ENCODE measurements around the gene CAMK1D.

The CAMK1D gene

DNA sequence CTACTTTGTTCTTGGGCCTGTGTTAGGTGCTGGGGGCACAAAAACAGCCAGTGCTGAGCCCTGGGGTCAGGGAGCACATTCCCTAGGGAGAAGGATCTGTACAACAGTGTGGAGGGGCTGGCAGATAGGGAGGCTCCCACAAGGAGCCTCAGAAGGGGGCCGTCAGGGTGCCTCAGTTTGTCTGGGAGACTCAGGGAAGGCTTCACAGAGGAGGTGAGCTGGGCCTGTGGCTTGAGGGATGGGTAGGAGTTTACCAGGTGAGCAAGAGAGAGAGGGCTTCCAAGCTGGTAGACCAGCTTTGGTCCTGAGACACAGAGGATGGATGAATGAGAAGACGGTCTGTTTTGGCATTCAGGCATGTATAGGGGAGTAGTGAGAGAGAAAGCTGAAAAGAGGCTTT lies 52.1 kb downstream of the CAMK1D start:
- DNase-seq, result no peak

DNA sequence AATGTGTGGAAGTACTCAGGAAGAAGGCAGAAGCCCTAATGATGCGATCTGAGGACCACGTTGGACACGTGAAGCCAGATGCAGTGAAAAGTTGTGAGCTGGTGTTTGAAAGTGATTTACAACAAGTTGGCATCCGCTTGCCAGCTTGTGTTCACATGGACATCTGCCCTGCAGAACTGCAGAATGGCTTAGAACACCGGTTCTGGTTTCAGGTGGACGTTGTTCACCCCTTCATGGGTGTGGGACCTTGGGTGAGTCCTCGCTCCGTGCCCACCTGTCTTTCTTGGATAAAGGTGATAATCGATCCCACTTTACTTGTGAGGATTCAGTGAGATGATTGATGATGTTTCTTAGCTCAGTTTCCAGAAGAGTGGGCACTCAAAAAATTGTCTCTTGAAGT lies 53.8 kb downstream of the CAMK1D start:
- DNase-seq, result no peak

DNA sequence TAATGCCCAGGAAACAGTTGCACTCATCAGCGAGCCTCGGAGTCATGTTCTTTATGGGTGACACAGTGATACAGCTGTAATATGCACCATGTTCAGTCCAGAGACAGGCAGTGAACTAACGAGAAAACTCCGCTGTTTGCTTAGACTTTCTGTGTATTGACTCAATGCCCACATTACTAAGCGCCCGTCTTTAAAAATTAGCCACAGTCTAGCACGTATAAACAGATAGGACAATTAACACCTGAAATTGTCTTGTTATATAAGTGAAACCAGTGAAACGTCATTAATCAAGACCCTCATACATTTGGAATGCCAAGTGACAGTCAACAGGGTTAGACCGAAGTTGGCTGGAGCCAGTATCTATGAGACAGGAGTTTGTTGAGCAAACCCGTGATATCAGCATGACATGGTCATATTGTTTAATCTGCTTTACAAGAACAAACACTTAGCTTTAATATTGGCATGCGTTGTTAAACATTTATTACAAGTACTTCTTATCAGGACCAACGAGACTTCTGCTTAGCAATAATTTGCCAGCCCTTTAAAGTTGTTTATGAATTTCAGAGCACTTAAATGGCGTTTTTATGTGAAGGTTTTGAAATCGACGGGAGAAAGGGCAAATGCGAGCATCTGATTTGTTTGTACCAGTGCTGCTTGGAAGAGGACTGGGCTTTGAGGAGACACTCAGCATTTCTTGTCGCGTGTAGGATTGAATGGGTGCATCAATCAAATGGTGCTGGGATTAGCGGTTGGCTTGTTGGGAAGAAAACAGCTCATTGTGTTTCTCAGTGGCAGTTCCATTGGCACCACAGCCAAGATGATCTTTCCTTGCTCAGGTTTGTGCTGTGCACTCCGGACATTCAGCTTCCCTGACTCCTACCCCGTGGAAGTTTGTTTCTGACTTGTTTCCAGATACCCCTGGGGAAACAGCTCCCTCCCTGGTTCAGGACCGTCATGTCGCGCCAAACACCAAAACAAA lies 56.3 kb downstream of the CAMK1D start:
- DNase-seq, result no peak

DNA sequence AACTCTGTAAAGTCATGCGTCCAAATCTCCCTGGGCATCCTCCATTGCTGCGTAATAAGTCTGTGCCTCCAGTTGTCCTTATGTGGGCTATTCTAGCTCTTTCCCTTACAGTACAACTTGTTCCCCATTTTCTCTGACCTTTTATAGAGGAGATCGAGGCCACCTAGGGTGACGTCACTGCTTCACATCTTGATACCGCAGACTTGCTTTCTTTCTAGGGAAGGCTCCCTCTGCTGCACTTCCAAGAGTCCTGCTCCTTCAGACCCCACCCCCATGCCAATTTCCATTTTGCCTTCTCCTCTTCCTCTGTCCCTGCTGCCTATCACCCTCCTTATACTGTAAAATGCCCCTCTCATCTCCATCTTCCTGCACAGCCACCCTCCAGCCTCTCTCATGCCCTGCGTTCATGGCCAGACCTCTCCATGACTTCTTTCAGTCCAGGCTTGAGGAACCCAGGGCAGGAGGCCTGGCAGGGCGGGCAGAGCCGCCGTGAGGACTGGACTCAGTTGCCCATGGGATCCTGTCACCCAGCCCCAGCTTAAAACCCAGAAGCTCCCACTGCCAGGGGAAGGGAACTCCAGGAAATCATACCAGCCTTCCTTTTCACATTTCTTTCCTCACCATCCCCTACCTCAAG lies 57.5 kb downstream of the CAMK1D start:
- no peak for DNase-seq

DNA sequence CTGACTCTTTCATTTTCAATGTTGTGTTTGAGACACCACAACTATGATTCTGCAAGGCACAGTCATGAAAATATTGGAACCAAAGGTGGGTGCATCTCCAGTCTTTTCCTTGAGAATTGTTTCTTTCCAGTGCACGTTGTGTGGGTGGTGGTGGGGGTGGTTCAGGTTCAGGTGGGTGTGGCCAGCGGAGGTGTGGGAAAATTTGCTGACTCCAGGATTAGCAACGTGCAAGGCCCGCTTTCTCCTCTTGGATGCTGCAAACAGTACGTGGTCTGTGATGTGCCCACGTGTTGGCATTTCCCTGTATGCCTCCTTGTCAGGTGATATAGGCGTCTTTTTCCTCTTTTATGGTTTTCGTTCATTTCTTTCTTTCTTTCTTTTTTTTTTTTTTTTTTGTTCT lies 59.1 kb downstream of the CAMK1D start:
- no peak for DNase-seq

DNA sequence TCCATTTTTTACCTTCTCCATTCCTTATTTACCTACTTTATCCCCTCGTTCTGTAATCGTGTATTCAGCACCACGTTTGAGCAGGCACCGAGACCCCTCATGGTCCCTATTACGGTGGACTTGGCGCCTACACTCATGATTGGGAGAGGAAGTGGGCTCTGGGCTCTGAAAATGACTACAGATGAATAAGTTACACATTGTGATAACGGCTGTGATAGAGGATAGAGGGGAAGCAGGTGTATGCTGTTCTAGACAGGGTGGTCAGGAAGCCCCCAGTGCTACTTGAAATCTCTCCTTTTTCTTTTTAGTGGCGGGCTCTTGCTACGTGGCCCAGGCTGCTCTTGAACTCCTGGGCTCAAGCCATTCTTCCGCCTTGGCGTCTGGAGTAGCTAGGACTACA lies 59.8 kb downstream of the CAMK1D start:
- DNase-seq, result no peak

DNA sequence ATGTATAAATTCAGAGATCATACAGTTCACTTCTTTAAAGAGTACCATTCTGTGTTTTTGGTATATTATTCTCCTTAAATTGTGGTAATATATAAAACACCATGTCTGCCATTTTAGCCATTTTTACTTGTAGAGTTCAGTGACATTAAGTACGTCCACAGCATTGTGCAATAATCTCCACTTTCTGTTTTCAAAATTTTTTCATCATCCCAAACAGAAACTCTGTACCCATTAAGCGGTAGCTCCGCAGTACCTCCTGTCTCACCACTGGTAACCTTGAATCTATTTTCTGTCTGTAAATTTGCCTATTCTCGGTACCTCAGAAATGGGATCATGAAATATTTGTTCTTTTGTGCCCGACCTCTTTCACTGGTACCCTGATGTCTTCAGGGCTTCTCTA lies 60.3 kb downstream of the CAMK1D start:
- no peak for DNase-seq

DNA sequence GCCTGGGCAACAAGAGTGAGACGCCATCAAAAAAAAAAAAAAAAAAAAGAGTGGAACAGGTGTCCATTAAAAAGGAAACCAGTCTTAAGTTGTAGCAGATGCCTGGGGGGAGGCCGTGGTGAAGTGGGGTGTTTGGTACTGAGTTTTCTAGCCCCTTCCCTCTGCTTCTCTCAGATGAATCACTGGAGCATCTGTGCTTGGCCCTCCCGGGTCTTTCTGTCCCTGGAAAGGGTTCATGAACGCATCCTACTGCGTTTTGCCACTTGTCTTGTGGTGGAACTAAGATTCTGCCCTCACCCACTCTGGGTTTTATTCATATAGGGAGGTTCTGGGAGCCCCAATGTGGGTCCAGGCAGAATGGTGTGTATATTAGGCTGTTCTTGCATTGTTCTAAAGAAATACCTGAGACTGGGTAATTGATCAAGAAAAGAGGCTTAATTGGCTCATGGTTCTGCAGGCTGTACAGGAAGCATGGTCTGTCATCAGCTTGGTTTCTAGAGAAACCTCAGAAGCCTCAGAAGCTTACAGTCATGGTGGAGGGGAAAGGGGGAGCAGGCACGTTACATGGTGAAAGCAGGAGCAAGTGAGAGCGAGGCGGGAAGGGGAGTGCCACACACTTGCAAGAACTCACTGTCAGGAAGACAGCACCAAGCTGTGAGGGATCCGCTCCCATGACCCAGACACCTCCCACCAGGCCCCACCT lies 63.5 kb downstream of the CAMK1D start:
- no peak for DNase-seq

DNA sequence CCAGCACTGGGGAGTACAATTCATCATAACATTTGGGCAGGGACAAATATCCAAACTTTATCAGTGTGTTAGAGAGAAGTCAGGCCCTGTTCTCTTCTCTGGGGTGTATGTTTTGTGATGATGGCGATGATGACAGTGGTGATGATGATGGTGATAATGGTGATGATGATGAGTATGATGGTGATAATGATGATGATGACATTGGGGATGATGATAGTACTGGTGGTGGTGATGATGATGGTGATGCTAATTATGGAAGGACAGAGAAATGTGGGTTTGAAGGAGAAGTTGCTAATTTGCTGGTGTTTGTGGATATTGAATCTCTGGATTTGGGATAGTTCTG lies 64.0 kb downstream of the CAMK1D start:
- no peak for DNase-seq

DNA sequence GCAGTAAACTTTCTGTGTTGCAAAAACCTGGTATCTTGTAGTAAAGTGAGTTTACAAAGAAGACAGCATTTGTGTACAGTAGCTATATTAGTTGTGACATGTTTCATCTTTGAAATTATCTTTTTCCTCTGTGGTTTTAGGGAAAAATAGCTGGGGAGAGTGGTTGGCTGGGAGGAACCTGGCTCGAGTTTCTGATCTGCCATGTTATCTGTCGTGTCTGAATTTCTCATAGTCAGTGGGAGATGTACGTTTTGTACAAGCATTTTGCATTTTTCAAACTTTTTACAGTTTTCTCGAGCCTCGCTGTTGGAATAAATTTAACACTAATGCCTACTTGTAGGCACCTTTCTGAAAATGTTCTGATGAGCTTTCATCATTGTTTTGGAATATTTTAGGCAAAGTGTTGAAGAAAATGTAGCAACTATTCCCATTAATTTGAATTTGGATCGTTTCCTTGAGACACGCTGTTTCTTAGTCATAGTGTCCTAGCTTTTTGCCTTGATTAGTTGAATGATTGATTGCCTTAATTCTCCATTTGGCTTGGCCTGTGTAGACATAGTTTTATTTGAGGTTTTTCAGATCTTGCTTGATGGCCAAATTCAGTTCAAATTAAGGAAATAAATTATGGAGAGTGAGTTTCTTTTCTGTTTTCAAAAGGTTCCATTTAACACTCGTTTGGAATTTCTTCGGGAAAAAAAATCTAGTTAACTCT lies 65.1 kb downstream of the CAMK1D start:
- no peak for DNase-seq

DNA sequence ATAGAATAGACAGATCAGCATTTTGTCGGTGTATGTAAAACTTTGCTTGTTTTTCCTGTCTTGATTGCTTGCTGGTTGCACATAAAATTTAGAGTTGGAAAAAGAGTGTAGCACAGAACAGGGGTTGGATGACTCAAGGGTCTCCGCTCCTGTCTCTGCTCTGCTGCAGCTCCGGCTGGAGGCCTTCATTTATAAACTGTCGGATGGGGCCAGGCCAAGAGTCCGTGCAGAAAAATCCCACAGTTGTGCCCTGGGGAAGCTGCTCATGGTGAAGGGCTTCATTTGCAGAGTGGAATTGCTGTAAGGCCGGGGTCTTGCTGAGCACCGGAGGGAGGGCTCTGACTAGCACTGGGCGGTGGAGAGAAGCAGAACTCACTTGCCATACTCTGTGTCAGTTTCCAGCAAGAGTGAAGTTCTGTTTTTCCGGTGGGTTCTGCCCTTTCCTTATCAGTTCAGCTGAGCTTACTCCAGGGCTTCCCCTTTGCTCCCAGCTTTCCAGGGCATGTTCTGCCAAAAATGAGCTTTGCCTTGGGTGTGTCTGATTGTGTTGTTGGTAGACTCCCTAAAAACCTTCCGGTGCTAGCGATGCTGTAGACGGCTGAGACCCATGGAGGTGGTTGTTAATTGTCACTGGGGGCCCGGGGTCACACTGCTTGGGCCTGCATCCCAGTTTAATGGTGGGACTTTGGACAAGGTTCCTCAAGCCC lies 67.2 kb downstream of the CAMK1D start:
- no peak for DNase-seq

DNA sequence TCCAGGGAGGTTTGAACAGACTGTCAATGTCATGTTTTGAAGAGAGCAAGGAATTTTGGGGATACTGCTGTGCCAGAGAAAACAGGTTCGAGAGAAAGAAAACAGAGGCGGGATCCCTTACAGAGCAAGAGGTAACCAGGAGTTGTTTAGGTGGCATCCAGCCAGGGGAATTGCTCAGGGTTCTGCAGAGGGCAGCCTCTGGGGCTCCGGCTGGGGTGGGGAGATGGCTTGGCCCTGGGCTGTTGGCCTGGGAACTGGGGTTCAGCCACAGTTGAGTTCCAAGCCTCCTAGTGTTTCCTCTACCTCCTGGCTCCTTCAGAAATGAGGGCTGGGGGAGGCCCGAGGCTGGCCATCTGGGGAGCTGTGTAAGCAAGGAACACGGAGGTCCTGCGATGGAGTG lies 68.0 kb downstream of the CAMK1D start:
- DNase-seq, result no peak

DNA sequence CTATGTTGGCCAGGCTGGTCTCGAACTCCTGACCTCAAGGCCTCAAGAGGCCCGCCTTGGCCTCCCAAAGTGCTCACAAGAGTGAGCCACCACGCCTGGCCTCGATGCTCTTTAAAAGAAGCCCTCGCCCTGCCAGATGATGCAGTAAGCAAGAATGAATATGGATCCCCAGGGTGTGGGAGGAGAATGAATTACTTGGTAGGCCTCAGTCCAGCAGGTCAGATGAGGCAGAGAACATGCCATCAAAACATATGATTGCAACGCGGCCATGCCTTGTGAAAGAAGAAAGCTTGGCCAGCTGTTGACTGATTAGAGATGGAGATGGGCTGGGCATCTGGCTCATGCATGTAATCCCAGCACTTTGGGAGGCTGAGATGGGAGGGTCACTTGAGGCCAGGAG lies 68.7 kb downstream of the CAMK1D start:
- no peak for DNase-seq

DNA sequence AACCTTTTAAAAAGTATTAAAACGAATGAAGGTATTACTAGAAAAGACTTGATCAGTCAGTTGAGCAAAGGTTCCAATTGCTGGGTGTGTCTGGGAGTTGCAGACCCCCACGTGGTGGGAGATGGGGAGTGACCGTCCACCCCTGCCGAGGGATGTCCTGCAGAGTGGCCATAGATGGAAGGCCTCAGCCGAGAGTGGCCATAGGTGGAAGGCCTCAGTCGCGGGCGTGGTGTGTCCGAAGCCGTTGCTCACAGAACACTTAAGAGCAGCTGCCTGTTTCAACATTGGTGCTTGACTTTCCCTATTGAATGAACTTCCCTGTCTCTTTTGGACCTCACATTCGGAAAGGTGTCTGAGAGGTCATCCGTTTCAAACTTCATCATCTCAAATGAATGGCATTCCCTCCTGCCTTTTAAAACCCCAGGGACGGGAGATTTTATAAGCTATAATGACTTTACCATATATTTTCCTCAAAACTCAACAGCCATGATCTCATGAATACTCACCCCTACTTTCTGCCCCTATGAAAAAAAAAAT lies 69.4 kb downstream of the CAMK1D start:
- no peak for DNase-seq

DNA sequence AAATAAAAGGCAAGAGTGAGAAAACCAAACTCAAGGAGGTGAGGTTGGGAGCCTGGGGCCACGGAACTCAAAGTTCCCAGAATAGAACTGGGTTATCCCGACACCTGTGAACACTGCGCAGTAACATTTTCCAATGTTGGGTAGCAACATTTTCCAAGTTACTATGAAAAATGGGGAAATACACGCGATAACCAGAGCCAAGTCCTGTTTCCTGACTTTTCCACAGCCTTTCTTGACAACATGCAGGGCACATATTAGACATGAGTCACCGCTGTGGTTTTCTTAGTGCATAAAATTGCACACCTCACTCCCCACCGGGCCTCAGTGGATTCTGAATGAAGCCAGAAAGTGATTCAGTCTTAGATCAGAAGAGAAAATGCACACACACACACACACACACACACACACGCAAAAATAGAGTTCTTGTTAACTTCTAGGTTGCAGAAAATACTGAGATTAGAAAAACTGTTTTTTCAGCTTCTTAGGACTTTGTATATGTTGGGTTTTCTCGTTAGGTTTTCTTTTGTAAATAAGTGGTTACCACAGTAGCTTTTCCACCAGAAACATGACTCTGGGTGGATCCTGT lies 70.0 kb downstream of the CAMK1D start:
- no peak for DNase-seq

DNA sequence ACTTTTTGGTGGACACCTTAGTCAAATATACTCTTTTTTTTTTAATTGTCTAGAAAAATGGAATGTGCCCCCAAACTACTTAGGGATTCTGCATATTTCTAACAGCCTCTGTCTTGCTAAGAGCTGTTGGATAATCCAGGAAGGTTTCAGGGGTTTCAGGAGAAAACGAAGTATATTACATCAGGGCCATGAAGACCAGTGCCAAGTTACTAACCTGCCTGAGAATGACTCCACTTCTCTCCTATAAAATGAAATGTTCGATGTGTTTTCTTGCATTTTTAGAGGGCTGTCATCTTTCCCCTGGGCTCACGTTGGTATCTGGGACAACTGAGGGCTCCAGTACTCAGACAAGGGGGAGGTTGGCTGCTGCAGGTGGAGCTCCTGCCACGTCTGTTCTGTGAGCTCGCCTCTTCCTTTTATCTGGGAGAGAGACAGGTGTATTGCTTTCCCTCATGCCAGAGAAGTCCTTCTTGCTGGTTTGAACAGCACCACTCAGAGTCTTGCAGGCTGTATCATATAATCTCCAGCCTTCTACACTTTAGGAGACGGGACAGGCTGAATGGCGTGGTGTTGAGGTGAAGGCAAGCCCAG lies 71.3 kb downstream of the CAMK1D start:
- no peak for DNase-seq

DNA sequence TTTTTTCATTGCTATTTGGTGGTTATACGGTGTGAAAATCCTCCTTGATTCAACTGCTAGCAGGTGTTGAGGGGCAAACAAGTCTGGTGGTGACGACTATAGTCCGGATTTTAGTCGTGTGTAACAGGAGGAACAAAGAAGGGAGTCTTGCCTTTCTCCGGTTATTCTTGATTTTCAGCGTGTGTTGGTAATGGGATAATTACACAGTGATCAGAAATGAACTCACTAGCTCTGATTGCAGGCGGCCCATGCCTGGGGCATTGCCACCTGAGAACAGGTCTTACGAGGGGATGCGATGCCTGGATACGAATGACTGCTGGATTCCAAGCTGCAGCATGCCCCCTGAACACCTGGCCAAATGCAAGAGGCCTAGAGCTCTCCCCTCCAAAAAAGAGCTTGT lies 72.8 kb downstream of the CAMK1D start:
- DNase-seq, result no peak

DNA sequence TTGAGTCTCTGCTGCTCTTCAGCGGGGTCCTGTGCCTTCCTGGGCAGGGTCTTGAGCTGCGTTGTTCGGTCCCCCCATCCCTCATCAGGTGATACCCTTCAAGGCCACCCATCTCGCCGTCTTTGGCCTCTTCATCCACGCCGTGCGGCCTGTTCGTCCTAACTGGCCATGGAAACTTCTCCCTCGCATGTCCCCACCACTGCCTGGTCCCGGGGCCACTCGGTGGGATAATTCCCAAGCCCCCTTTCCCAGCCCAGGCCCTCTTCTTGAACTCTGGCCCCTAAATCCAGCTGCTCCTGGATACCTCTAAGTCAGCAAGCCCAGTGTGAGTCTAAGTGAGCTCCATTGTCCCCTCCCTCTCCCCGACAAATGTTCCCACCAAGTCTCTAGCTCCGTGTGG lies 74.5 kb downstream of the CAMK1D start:
- DNase-seq, result no peak

DNA sequence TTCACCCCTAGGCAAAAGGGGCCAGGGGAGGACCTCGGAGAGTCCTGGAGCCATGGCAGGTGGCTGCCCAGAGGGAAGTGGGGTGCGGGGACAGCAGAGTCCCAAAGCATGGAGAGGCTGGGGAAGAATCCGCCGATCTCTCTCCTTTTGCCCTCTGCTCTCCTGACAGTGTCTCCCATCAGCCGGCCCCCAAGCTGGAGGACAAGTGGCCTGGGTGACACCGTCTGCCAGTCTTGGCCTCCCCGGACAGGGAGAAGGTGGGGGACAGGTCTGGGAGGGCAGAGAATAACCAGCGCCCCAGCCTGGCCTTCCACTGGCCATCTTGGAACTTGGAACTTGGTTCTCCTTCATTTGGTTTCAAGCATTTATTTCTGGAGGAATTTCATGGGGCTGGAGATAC lies 77.9 kb downstream of the CAMK1D start:
- no peak for DNase-seq

DNA sequence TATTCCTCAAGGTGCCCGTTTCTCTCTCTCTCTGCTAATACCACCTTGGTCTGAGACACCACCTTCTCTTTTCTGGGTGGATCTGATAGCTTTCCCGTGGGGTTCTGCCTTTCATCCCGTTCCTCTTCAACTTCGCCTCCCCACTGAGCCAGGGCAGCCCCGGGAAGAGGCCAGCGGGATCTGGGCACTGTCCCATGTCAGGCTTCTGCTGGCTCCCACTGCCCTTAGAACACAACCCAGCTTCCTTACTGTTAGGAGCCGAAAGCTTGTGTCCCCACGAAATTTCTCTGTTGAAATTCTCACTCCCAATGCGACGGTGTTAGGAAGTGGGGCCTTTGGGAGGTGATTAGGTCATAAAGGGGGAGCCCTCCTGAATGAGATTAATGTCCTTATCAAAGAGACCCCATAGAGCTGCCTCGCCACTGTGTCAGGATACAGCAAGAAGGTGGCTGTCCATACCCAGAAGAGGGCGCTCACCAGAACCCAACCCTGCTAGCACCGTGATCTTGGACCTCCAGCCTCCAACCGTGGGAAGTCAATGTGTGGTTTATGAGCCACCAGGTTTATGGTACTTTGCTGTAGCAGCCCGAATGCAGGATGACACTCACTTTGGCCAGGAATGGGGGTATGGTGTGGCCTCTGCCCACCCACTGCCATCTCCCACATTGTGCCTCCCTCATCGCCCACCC lies 79.2 kb downstream of the CAMK1D start:
- no peak for DNase-seq
